SU-DHL-6 (cell line): ENCODE results near the gene GNS.

Source experiments
- H2AFZ ChIP-seq: fragments of 200-600 bp; sonication (generic); 2 replicates; pipeline ENCODE4 v1.6.1; 2014; ENCODE audit warnings: low read depth, mild to moderate bottlenecking, moderate library complexity, mixed read lengths, antibody characterized with exemption, low read length; ENCODE audit not compliant: severe bottlenecking
- H3F3A ChIP-seq: fragments of 200-600 bp; shearing (Covaris generic); 2 replicates; pipeline ENCODE4 v1.6.0; 2016; ENCODE audit warnings: antibody characterized with exemption, mild to moderate bottlenecking; ENCODE audit not compliant: insufficient read depth
- H3K27ac ChIP-seq: fragments of 200-600 bp; sonication (generic); 2 replicates; pipeline ENCODE4 v1.5.1; 2016; ENCODE audit warnings: low read depth, mild to moderate bottlenecking, low read length, moderate library complexity, mixed read lengths
- H3K27me3 ChIP-seq: fragments of 200-600 bp; sonication (generic), shearing (Covaris generic); 2 replicates; pipeline ENCODE4 v1.6.0; 2014; ENCODE audit warnings: mild to moderate bottlenecking, low read length
- H3K36me3 ChIP-seq: fragments of 200-600 bp; sonication (generic); 2 replicates; pipeline ENCODE4 v1.6.1; 2014; ENCODE audit warnings: mild to moderate bottlenecking, low read length, mixed read lengths
- H3K4me2 ChIP-seq: fragments of 300-600, 200-600 bp; shearing (Covaris generic), sonication (generic); 2 replicates; pipeline ENCODE4 v1.6.0; 2014; ENCODE audit warnings: low read length, low read depth, mild to moderate bottlenecking; ENCODE audit not compliant: poor library complexity, severe bottlenecking
- H3K4me3 ChIP-seq: fragments of 200-600 bp; sonication (generic); 2 replicates; pipeline ENCODE4 v1.5.1; 2014; ENCODE audit warnings: antibody characterized with exemption, low read length, mild to moderate bottlenecking, mixed read lengths; ENCODE audit not compliant: insufficient read depth, poor library complexity, severe bottlenecking
- H3K79me2 ChIP-seq: fragments of 200-600 bp; sonication (generic); 2 replicates; pipeline ENCODE4 v1.6.1; 2014; ENCODE audit warnings: mild to moderate bottlenecking, low read length, moderate library complexity; ENCODE audit not compliant: insufficient read depth
- H3K9ac ChIP-seq: fragments of 200-600 bp; sonication (generic); 2 replicates; pipeline ENCODE4 v1.7.0; 2014; ENCODE audit warnings: mild to moderate bottlenecking, low read length
- H3K9me2 ChIP-seq: fragments of 200-600 bp; sonication (generic); replicated peaks from 2 replicates; pipeline ENCODE4 v1.6.1; 2014; ENCODE audit warnings: low read length; ENCODE audit not compliant: insufficient read depth
- H3K9me3 ChIP-seq: fragments of 200-600 bp; sonication (generic); 2 replicates; pipeline ENCODE4 v1.6.1; 2014; ENCODE audit warnings: low read length, mixed read lengths; ENCODE audit not compliant: insufficient read depth
- H4K20me1 ChIP-seq: fragments of 200-600 bp; sonication (generic); 2 replicates; pipeline ENCODE4 v1.6.1; 2014; ENCODE audit warnings: low read depth, mild to moderate bottlenecking, antibody characterized with exemption, low read length, moderate library complexity, mixed read lengths
- CTCF ChIP-seq: fragments of 200-600 bp; sonication (generic); IDR thresholded peaks from one replicate; pipeline ENCODE4 v1.5.1; 2017; ENCODE audit warnings: antibody characterized with exemption, mild to moderate bottlenecking, low read length, moderate library complexity; ENCODE audit not compliant: insufficient read depth, poor library complexity, severe bottlenecking
- EZH2phosphoT487 ChIP-seq: fragments of 200-600 bp; sonication (generic), shearing (Covaris generic); conservative IDR thresholded peaks from 2 replicates; pipeline ENCODE4 v1.6.1; 2018; ENCODE audit warnings: mild to moderate bottlenecking, antibody characterized with exemption, low read length, moderate library complexity, mixed read lengths

GNS gene

GRCh38 chr12:64796205-64796845 is 37.1 kb upstream of the GNS start:
- TF ChIP-seq EZH2phosphoT487 (no peak), CTCF (peak; percentile 88)
- H3K36me3 ChIP-seq, result no peaks in the 10 kb centered on the region
- no peak overlapping the region for H3K4me3 ChIP-seq
- no peaks in the 10 kb centered on the region for H4K20me1 ChIP-seq
- H3K9me2 ChIP-seq, result no peaks in the 10 kb centered on the region
- H2AFZ ChIP-seq, result no peak overlapping the region
- no peaks in the 10 kb centered on the region for H3K9me3 ChIP-seq
- no peak overlapping the region for H3K27ac ChIP-seq
- no peaks in the 10 kb centered on the region for H3K27me3 ChIP-seq
- no peaks in the 10 kb centered on the region for H3F3A ChIP-seq
- no peak overlapping the region for H3K9ac ChIP-seq
- H3K79me2 ChIP-seq, result no peaks in the 10 kb centered on the region
- H3K4me2 ChIP-seq, result no peak overlapping the region

GRCh38 chr12:64794305-64794704 is 35.1 kb upstream of the GNS start:
- Histone ChIP-seq H3K27ac (no peak overlapping the region), H3K4me3 (no peak overlapping the region), H3K9me3 (no peaks in the 10 kb centered on the region), H2AFZ (no peak overlapping the region), H4K20me1 (no peaks in the 10 kb centered on the region), H3F3A (no peaks in the 10 kb centered on the region), H3K4me2 (no peak overlapping the region), H3K9me2 (no peaks in the 10 kb centered on the region), H3K9ac (no peak overlapping the region), H3K36me3 (no peaks in the 10 kb centered on the region), H3K79me2 (no peaks in the 10 kb centered on the region), H3K27me3 (no peaks in the 10 kb centered on the region)
- TF ChIP-seq CTCF (no peak), EZH2phosphoT487 (no peak)

- no peaks in the 10 kb centered on the region for H3K9me3 ChIP-seq
- no peak overlapping the region for H3K27ac ChIP-seq
- H4K20me1 ChIP-seq, result no peaks in the 10 kb centered on the region
- H3K4me3 ChIP-seq, result no peak overlapping the region
- no peaks in the 10 kb centered on the region for H3K9me2 ChIP-seq
- no peak overlapping the region for H3K9ac ChIP-seq
- no peaks in the 10 kb centered on the region for H3K36me3 ChIP-seq
- H3F3A ChIP-seq, result no peaks in the 10 kb centered on the region
- H3K4me2 ChIP-seq, result no peak overlapping the region
- H2AFZ ChIP-seq, result no peak overlapping the region
- TF ChIP-seq EZH2phosphoT487 (no peak), CTCF (no peak)
- H3K79me2 ChIP-seq, result no peaks in the 10 kb centered on the region
- H3K27me3 ChIP-seq, result no peaks in the 10 kb centered on the region
Measured at GRCh38 chr12:64793610-64794009, 34.4 kb upstream of the GNS start.
